Mesendoderm (in vitro differentiated cells): ENCODE measurements around the gene IL17RB.

Source experiments
- DNase-seq: peaks from one replicate; pipeline ENCODE4 v3.0.0; 2013
- H2AK5ac ChIP-seq: 2 replicates; pipeline ENCODE4 v1.6.1; 2013; ENCODE audit warnings: low read length, inconsistent platforms
- H2BK120ac ChIP-seq: 2 replicates; pipeline ENCODE4 v1.6.1; 2013; ENCODE audit warnings: low read depth, mild to moderate bottlenecking, low read length, moderate library complexity, mixed read lengths
- H2BK15ac ChIP-seq: replicated peaks from 2 replicates; pipeline ENCODE4 v1.6.1; 2013; ENCODE audit warnings: low read depth, mild to moderate bottlenecking, moderate library complexity
- H2BK5ac ChIP-seq: 2 replicates; pipeline ENCODE4 v1.6.1; 2013; ENCODE audit warnings: low read length, inconsistent platforms
- H3K18ac ChIP-seq: 2 replicates; pipeline ENCODE4 v1.6.1; 2013; ENCODE audit warnings: mild to moderate bottlenecking, low read length, mixed read lengths
- H3K23ac ChIP-seq: one replicate; pipeline ENCODE4 v1.6.1; 2013; ENCODE audit warnings: low read length
- H3K27ac ChIP-seq: 2 replicates; pipeline ENCODE4 v1.5.1; 2013; ENCODE audit warnings: low read depth, mild to moderate bottlenecking, inconsistent platforms, low read length, moderate library complexity
- H3K27me3 ChIP-seq: 2 replicates; pipeline ENCODE4 v1.6.1; 2013; ENCODE audit warnings: low read length, control low read depth, mild to moderate bottlenecking, inconsistent platforms; ENCODE audit not compliant: insufficient read depth, poor library complexity
- H3K36me3 ChIP-seq: 2 replicates; pipeline ENCODE4 v1.6.1; 2013; ENCODE audit warnings: low read length, inconsistent platforms; ENCODE audit not compliant: control insufficient read depth, insufficient read depth
- H3K4ac ChIP-seq: one replicate; pipeline ENCODE4 v1.6.1; 2013; ENCODE audit warnings: low read depth, mild to moderate bottlenecking, low read length, moderate library complexity
- H3K4me1 ChIP-seq: 2 replicates; pipeline ENCODE4 v1.6.1; 2013; ENCODE audit warnings: low read depth, low read length, inconsistent platforms; ENCODE audit not compliant: control insufficient read depth
- H3K4me2 ChIP-seq: 2 replicates; pipeline ENCODE4 v1.6.1; 2013; ENCODE audit warnings: low read length
- H3K4me3 ChIP-seq: 2 replicates; pipeline ENCODE4 v1.5.1; 2013; ENCODE audit warnings: mild to moderate bottlenecking, low read length
- H3K56ac ChIP-seq: one replicate; pipeline ENCODE4 v1.6.1; 2013; ENCODE audit warnings: low read length
- H3K79me1 ChIP-seq: 2 replicates; pipeline ENCODE4 v1.6.1; 2013; ENCODE audit warnings: low read length, inconsistent platforms
- H3K79me2 ChIP-seq: 2 replicates; pipeline ENCODE4 v1.6.1; 2013; ENCODE audit warnings: mild to moderate bottlenecking, low read length; ENCODE audit not compliant: control insufficient read depth, insufficient read depth
- H3K9ac ChIP-seq: 2 replicates; pipeline ENCODE4 v1.6.1; 2013; ENCODE audit warnings: low read length, inconsistent platforms
- H4K5ac ChIP-seq: one replicate; pipeline ENCODE4 v1.6.1; 2013; ENCODE audit warnings: low read length
- H4K8ac ChIP-seq: one replicate; pipeline ENCODE4 v1.6.1; 2013; ENCODE audit warnings: low read depth, mild to moderate bottlenecking, control low read depth, low read length, moderate library complexity
- WGBS: extraction: QIAGEN DNeasy Blood & Tissue Kit; methylation state at CpG from one replicate; pipeline ENCODE4 v1.1.7; 2013; ENCODE audit warnings: low lambda C conversion rate, missing lambda C conversion rate; ENCODE audit not compliant: insufficient coverage; ENCODE audit errors: extremely low coverage; 5-methylcytosine and 5-hydroxymethylcytosine counted together

Gene IL17RB

GRCh38 chr3:53823956-53824657, 22.3 kb upstream of the IL17RB start:
- no peak overlapping the region for H4K8ac ChIP-seq
- H2AK5ac ChIP-seq, result no peak overlapping the region
- no peak overlapping the region for H3K27ac ChIP-seq
- no peaks in the 10 kb centered on the region for H3K36me3 ChIP-seq
- no peaks in the 10 kb centered on the region for H3K79me1 ChIP-seq
- no peak overlapping the region for H3K4ac ChIP-seq
- no peak overlapping the region for H3K9ac ChIP-seq
- no CpG with 5 or more reads among the region's 10 CpGs for WGBS
- H3K4me2 ChIP-seq, result no peak overlapping the region
- H3K4me1 ChIP-seq, result no peaks in the 10 kb centered on the region
- no peak overlapping the region for H2BK15ac ChIP-seq
- DNase-seq, result peak; percentile 59
- H3K56ac ChIP-seq, result peak overlapping the region; percentile 62
- no peak overlapping the region for H4K5ac ChIP-seq
- H3K79me2 ChIP-seq, result no peaks in the 10 kb centered on the region
- H3K18ac ChIP-seq, result no peak overlapping the region
- H2BK120ac ChIP-seq, result no peak overlapping the region
- H2BK5ac ChIP-seq, result no peak overlapping the region
- H3K4me3 ChIP-seq, result no peak overlapping the region
- no peak overlapping the region for H3K23ac ChIP-seq
- no peaks in the 10 kb centered on the region for H3K27me3 ChIP-seq

DNA sequence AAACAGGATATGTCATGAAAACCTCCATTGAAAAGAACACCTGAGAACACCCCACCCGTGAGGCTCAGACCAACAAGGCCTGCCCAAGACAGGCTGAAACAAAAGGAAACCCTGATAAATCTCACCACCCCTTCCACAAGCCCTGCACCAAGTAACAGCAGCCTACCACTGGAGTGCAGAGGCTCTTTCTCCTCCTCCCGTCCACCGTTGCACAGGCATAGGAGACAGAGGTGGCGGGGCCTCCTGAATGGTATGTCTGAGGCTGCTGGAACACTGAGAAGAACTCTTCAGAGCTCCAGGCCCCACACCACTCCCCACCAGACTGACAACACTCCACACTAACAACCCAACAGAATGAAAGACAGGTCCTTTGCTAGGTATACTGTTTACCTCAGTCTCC, 21.6 kb upstream of the IL17RB start:
- no peak overlapping the region for H2BK15ac ChIP-seq
- no peak overlapping the region for H4K5ac ChIP-seq
- H2BK5ac ChIP-seq, result no peak overlapping the region
- no peaks in the 10 kb centered on the region for H3K4me1 ChIP-seq
- no peak overlapping the region for H3K27ac ChIP-seq
- H3K27me3 ChIP-seq, result no peaks in the 10 kb centered on the region
- no peak overlapping the region for H4K8ac ChIP-seq
- H3K4me2 ChIP-seq, result no peak overlapping the region
- H3K56ac ChIP-seq, result no peak overlapping the region
- no peak overlapping the region for H2BK120ac ChIP-seq
- no CpG with 5 or more reads among the region's 4 CpGs for WGBS
- no peaks in the 10 kb centered on the region for H3K79me1 ChIP-seq
- H2AK5ac ChIP-seq, result no peak overlapping the region
- H3K23ac ChIP-seq, result no peak overlapping the region
- H3K4me3 ChIP-seq, result no peak overlapping the region
- no peak overlapping the region for H3K9ac ChIP-seq
- no peaks in the 10 kb centered on the region for H3K36me3 ChIP-seq
- H3K79me2 ChIP-seq, result no peaks in the 10 kb centered on the region
- H3K18ac ChIP-seq, result no peak overlapping the region
- DNase-seq, result no peak
- H3K4ac ChIP-seq, result no peak overlapping the region

- WGBS, result no CpG with 5 or more reads among the region's 1 CpG
Observed at GRCh38 chr3:53826048-53826447, 20.3 kb upstream of the IL17RB start.

GRCh38 chr3:53828581-53828980, 17.8 kb upstream of the IL17RB start:
- WGBS, result no CpG with 5 or more reads among the region's 1 CpG
- Histone ChIP-seq H4K8ac (no peak overlapping the region), H3K56ac (no peak overlapping the region)

More at GRCh38 chr3:53826048-53826447, 20.3 kb upstream of the IL17RB start:
- Histone ChIP-seq H3K79me1 (no peaks in the 10 kb centered on the region), H4K5ac (no peak overlapping the region), H3K36me3 (no peaks in the 10 kb centered on the region), H2BK120ac (no peak overlapping the region), H3K18ac (no peak overlapping the region), H3K56ac (no peak overlapping the region), H3K4ac (no peak overlapping the region), H3K23ac (no peak overlapping the region), H2BK5ac (no peak overlapping the region), H3K9ac (no peak overlapping the region), H3K4me3 (no peak overlapping the region), H3K27me3 (no peaks in the 10 kb centered on the region), H2AK5ac (no peak overlapping the region), H3K4me2 (no peak overlapping the region), H3K79me2 (no peaks in the 10 kb centered on the region), H2BK15ac (no peak overlapping the region), H4K8ac (no peak overlapping the region), H3K27ac (no peak overlapping the region), H3K4me1 (no peaks in the 10 kb centered on the region)
- no peak for DNase-seq

GRCh38 chr3:53829605-53830004, 16.8 kb upstream of the IL17RB start:
- no peak overlapping the region for H2BK15ac ChIP-seq
- H2AK5ac ChIP-seq, result no peak overlapping the region
- no peaks in the 10 kb centered on the region for H3K4me1 ChIP-seq
- no peak overlapping the region for H2BK5ac ChIP-seq
- no peak overlapping the region for H3K4me2 ChIP-seq
- no peak overlapping the region for H4K5ac ChIP-seq
- no peak for DNase-seq
- no peaks in the 10 kb centered on the region for H3K79me1 ChIP-seq
- no peak overlapping the region for H3K18ac ChIP-seq
- no peaks in the 10 kb centered on the region for H3K36me3 ChIP-seq
- no peak overlapping the region for H3K4ac ChIP-seq
- no peak overlapping the region for H3K4me3 ChIP-seq
- no peaks in the 10 kb centered on the region for H3K27me3 ChIP-seq
- no peak overlapping the region for H3K27ac ChIP-seq
- H2BK120ac ChIP-seq, result no peak overlapping the region
- no peak overlapping the region for H4K8ac ChIP-seq
- H3K23ac ChIP-seq, result no peak overlapping the region
- no peaks in the 10 kb centered on the region for H3K79me2 ChIP-seq
- no peak overlapping the region for H3K9ac ChIP-seq
- WGBS, result no CpG with 5 or more reads among the region's 2 CpGs
- H3K56ac ChIP-seq, result no peak overlapping the region

More at GRCh38 chr3:53828581-53828980, 17.8 kb upstream of the IL17RB start:
- Histone ChIP-seq H3K4me2 (no peak overlapping the region), H2BK120ac (no peak overlapping the region), H2BK15ac (no peak overlapping the region), H3K23ac (no peak overlapping the region), H3K79me1 (no peaks in the 10 kb centered on the region), H3K79me2 (no peaks in the 10 kb centered on the region), H3K4ac (no peak overlapping the region), H3K9ac (no peak overlapping the region), H3K4me3 (no peak overlapping the region), H3K4me1 (no peaks in the 10 kb centered on the region), H3K36me3 (no peaks in the 10 kb centered on the region), H2AK5ac (no peak overlapping the region), H4K5ac (no peak overlapping the region), H3K18ac (no peak overlapping the region), H3K27me3 (no peaks in the 10 kb centered on the region), H3K27ac (no peak overlapping the region), H2BK5ac (no peak overlapping the region)
- DNase-seq, result no peak

DNA sequence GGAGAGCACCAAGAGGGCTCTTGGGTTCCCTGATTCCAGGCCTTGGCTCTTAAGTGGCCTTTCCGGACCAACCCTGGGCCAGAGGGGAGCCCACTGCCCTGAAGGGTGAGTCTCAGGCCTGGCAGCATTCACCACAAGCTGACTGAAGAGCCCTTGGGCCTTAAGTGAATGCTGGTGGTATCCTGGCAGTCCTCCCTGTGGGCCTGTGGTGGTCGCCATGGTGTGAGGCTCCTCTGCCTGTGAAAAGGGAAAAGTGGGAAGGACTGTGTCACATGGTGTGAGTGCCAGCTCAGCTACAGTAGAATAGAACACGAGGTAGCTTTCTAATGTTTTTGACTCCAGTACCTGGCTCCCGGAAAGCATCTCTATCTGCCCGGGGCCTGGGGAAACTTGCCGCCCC, 15.4 kb upstream of the IL17RB start:
- H3K4me3 ChIP-seq, result no peak overlapping the region
- WGBS, result no CpG with 5 or more reads among the region's 6 CpGs
- H3K23ac ChIP-seq, result no peak overlapping the region
- no peak overlapping the region for H2BK120ac ChIP-seq
- no peak overlapping the region for H3K27ac ChIP-seq
- H3K4me1 ChIP-seq, result no peaks in the 10 kb centered on the region
- H4K5ac ChIP-seq, result no peak overlapping the region
- H3K4ac ChIP-seq, result no peak overlapping the region
- H2AK5ac ChIP-seq, result no peak overlapping the region
- H3K79me1 ChIP-seq, result no peaks in the 10 kb centered on the region
- no peak overlapping the region for H3K4me2 ChIP-seq
- no peak for DNase-seq
- no peaks in the 10 kb centered on the region for H3K79me2 ChIP-seq
- no peak overlapping the region for H3K56ac ChIP-seq
- no peaks in the 10 kb centered on the region for H3K27me3 ChIP-seq
- no peaks in the 10 kb centered on the region for H3K36me3 ChIP-seq
- no peak overlapping the region for H3K18ac ChIP-seq
- no peak overlapping the region for H4K8ac ChIP-seq
- H2BK15ac ChIP-seq, result no peak overlapping the region
- H2BK5ac ChIP-seq, result no peak overlapping the region
- H3K9ac ChIP-seq, result no peak overlapping the region
